ENCODE measurements around the gene STK24. TPM values are rescaled to one million over a fixed set of nuclear protein-coding genes. Genes with fewer than 3 reads are reported as not detected.

STK24 gene
- total and polyA plus RNA-seq, 2 of the 4 experiments (the other 2 are of a cell fraction), result 29.2 to 43.4 TPM

DNA sequence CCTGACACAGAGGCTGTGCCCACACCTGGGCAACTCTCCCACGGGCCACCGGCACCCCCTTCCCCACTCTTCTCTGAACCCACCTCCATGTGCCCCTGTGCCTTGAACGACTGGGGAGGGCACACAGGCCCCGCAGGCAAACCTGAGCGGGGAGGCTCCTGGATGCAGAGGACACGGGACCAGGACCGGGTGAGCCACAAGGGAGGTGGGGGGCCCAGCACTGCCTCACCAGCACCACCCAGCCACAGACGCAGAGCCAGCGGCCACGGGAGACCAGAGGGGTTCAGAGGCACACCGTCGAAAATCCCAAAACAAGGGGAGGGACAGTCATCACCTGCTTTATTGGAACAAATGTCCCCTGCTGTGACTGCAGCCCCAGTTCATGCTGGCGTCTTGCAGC is 49.4 kb downstream of the STK24 start:
- Histone ChIP-seq H2AK9ac (replicated peaks; ENCODE audit: low read depth, low read length, poor library complexity) (no peak overlapping the region), H4K20me1 (ENCODE audit: insufficient read depth, low read length) (peaks cover 99% of the 10 kb centered on the region), H3K9me3 (ENCODE audit: control insufficient read depth, insufficient read depth, low read length) (no peaks in the 10 kb centered on the region), H3K4me1 (ENCODE audit: control insufficient read depth, insufficient read depth, low read length) (peaks cover 11% of the 10 kb centered on the region; the same call in 1 of the 2 replicates), H2AFZ (replicated peaks; ENCODE audit: low read length, poor library complexity) (no peak overlapping the region), H3K4ac (ENCODE audit: low read depth, low read length) (no peak overlapping the region), H2BK5ac (ENCODE audit: low read depth, low read length, poor library complexity, severe bottlenecking) (no peak overlapping the region), H3K4me2 (ENCODE audit: low read depth, low read length) (no peak overlapping the region), H3K56ac (ENCODE audit: extremely low read depth, insufficient read depth, low read length) (no peak overlapping the region), H3K23ac (ENCODE audit: low read depth, low read length) (no peak overlapping the region), H4K8ac (ENCODE audit: low read depth in 2 of 2, low read length in 2 of 2) (no peak overlapping the region), H2BK20ac (ENCODE audit: low read depth, low read length) (no peak overlapping the region), H2BK120ac (ENCODE audit: low read depth, low read length) (no peak overlapping the region), H3K27me3 (ENCODE audit: control insufficient read depth, insufficient read depth, low read length) (no peaks in the 10 kb centered on the region), H3K36me3 (ENCODE audit: control insufficient read depth, insufficient read depth, low read length) (no peaks in the 10 kb centered on the region), H3K9ac (ENCODE audit: low read depth, low read length) (no peak overlapping the region), H3K9me1 (ENCODE audit: insufficient read depth, low read length) (peaks cover 56% of the 10 kb centered on the region), H2AK5ac (ENCODE audit: low read depth, low read length) (no peak overlapping the region), H2BK15ac (ENCODE audit: low read depth, low read length) (no peak overlapping the region), H3K18ac (ENCODE audit: low read depth, low read length) (no peak overlapping the region), H4K5ac (ENCODE audit: low read depth, low read length) (no peak overlapping the region), H3K4me3 (ENCODE audit: insufficient read depth, low read depth, low read length) (no peak overlapping the region), H3K27ac (ENCODE audit: insufficient read depth, low read length) (no peak overlapping the region), H4K91ac (ENCODE audit: insufficient read depth, low read depth, low read length) (no peak overlapping the region), H3K14ac (replicated peaks; ENCODE audit: low read depth, low read length) (no peak overlapping the region), H3K79me1 (ENCODE audit: low read depth in 1 of 2, low read length in 2 of 2) (peaks cover 54 to 99% of the 10 kb centered on the region in 2 experiments)
- no peak for DNase-seq
- no peak for ATAC-seq (ENCODE audit: low read depth)
- in situ Hi-C loops (cut with MboI; ENCODE audit: low sequenced_read_pairs), result no loop called here
- WGBS, 2 experiments (ENCODE audit: extremely low coverage in 2 of 2, insufficient read length in 1 of 2), result 96% methylated on average over 6 of the region's 13 CpGs; no CpG with 5 or more reads in 1 of the 2 experiments
- dilution Hi-C loops (cut with HindIII; ENCODE audit: low sequenced_read_pairs, unreplicated experiment), result no loop called here
- CTCF ChIA-PET, result interaction anchor here (1.1 kb wide), 1 partner anchor 8 kb away, joined by 3 read pairs; no protein-coding TSS in a partner anchor
- BruUV-seq (replicated peaks), result no TSS peak
- POLR2A ChIA-PET (ENCODE audit: unreplicated experiment), result no interaction called here
- intact Hi-C loops (cut with micrococcal nuclease), result no loop called here
- TF ChIP-seq MAFK (IDR thresholded peaks at IDR 0.05; ENCODE audit: low read depth, low read length) (no peak), POLR2A (IDR thresholded peaks at IDR 0.05; ENCODE audit: low read depth, low read length) (no peak), FOS (IDR thresholded peaks at IDR 0.05; ENCODE audit: low read depth, low read length) (no peak), RCOR1 (IDR thresholded peaks at IDR 0.05; ENCODE audit: insufficient replicate concordance, low read length) (no peak), NFE2L2 (IDR thresholded peaks at IDR 0.05; ENCODE audit: low read depth, low read length) (no peak), MAZ (IDR thresholded peaks at IDR 0.05; ENCODE audit: borderline replicate concordance, low read depth, low read length) (no peak), CHD1 (IDR thresholded peaks at IDR 0.05; ENCODE audit: low read depth, low read length) (no peak), MXI1 (IDR thresholded peaks at IDR 0.05; ENCODE audit: borderline replicate concordance, low read depth, low read length) (no peak), BHLHE40 (IDR thresholded peaks at IDR 0.05; ENCODE audit: low read depth, low read length) (no peak), RAD21 (IDR thresholded peaks at IDR 0.05; ENCODE audit: low read length) (no peak), RFX5 (IDR thresholded peaks at IDR 0.05; ENCODE audit: low read depth, low read length) (no peak), SMC3 (IDR thresholded peaks at IDR 0.05; ENCODE audit: low read depth, low read length) (no peak)
- TF ChIP-seq, protein P1, sequence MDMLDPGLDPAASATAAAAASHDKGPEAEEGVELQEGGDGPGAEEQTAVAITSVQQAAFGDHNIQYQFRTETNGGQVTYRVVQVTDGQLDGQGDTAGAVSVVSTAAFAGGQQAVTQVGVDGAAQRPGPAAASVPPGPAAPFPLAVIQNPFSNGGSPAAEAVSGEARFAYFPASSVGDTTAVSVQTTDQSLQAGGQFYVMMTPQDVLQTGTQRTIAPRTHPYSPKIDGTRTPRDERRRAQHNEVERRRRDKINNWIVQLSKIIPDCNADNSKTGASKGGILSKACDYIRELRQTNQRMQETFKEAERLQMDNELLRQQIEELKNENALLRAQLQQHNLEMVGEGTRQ (IDR thresholded peaks at IDR 0.05; ENCODE audit: low read depth, low read length), result no peak
- TF ChIP-seq, protein P2, sequence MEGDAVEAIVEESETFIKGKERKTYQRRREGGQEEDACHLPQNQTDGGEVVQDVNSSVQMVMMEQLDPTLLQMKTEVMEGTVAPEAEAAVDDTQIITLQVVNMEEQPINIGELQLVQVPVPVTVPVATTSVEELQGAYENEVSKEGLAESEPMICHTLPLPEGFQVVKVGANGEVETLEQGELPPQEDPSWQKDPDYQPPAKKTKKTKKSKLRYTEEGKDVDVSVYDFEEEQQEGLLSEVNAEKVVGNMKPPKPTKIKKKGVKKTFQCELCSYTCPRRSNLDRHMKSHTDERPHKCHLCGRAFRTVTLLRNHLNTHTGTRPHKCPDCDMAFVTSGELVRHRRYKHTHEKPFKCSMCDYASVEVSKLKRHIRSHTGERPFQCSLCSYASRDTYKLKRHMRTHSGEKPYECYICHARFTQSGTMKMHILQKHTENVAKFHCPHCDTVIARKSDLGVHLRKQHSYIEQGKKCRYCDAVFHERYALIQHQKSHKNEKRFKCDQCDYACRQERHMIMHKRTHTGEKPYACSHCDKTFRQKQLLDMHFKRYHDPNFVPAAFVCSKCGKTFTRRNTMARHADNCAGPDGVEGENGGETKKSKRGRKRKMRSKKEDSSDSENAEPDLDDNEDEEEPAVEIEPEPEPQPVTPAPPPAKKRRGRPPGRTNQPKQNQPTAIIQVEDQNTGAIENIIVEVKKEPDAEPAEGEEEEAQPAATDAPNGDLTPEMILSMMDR (conservative IDR thresholded peaks at IDR 0.05; ENCODE audit: low read depth, low read length), result no peak
